ENCODE results near the gene PFDN2. TPM values are rescaled to one million over a fixed set of nuclear protein-coding genes. Genes with fewer than 3 reads are reported as not detected.

Gene PFDN2
- total and polyA plus RNA-seq, 8 donors, result 42.5 to 57.0 (median 51.8) TPM

- TF ChIP-seq CTCF (IDR thresholded peaks at IDR 0.05), result no peak
- DNase-seq (no peak), ATAC-seq (no peak)
- Histone ChIP-seq H3K36me3 (no peaks in the 10 kb centered on the region), H3K27me3 (no peaks in the 10 kb centered on the region), H3K4me1 (peaks cover 3 to 32% of the 10 kb centered on the region in 2 donors), H3K9me3 (no peaks in the 10 kb centered on the region), H3K4me3 (no peak overlapping the region), H3K27ac (peak overlapping the region in 1 of 2 donors; percentile 24)
- intact Hi-C loops (cut with DNase I), result no loop called here
These were observed 20.6 kb upstream of the PFDN2 start for GRCh38 chr1:161138431-161138830.

- intact Hi-C loops (cut with DNase I), result no loop called here
- no peak for DNase-seq
These were observed 20.0 kb upstream of the PFDN2 start for GRCh38 chr1:161137881-161138280.

GRCh38 chr1:161133220-161133740 is 15.4 kb upstream of the PFDN2 start:
- Histone ChIP-seq H3K4me3 (peak overlapping the region; percentile 58 to 68), H3K27ac (peak overlapping the region; percentile 95 to 97), H3K9me3 (no peaks in the 10 kb centered on the region), H3K4me1 (peaks cover 8 to 64% of the 10 kb centered on the region in 2 donors), H3K36me3 (peaks cover 0 to 12% of the 10 kb centered on the region in 2 donors), H3K27me3 (no peaks in the 10 kb centered on the region)
- ATAC-seq (no peak), DNase-seq (no peak)
- intact Hi-C loops (cut with DNase I), result no loop called here
- no peak for TF ChIP-seq CTCF (IDR thresholded peaks at IDR 0.05)

More at GRCh38 chr1:161137881-161138280, 20.0 kb upstream of the PFDN2 start:
- Histone ChIP-seq H3K27ac (no peak overlapping the region), H3K4me3 (no peak overlapping the region), H3K9me3 (no peaks in the 10 kb centered on the region), H3K4me1 (peaks cover 3 to 34% of the 10 kb centered on the region in 2 donors), H3K27me3 (no peaks in the 10 kb centered on the region), H3K36me3 (no peaks in the 10 kb centered on the region)
- no peak for ATAC-seq
- TF ChIP-seq CTCF (IDR thresholded peaks at IDR 0.05), result no peak

GRCh38 chr1:161132410-161133219 is 14.8 kb upstream of the PFDN2 start, which contains the start of gene DEDD:
Gene DEDD, minus strand, starts transcription at chr1:161132667. Its CDS starts 8,205 bp downstream, at chr1:161124462.
- Histone ChIP-seq H3K27me3 (no peaks in the 10 kb centered on the region), H3K36me3 (peaks cover 0 to 18% of the 10 kb centered on the region in 2 donors), H3K27ac (peak within 1 kb of the TSS; percentile 95 to 97), H3K4me1 (peaks cover 8 to 64% of the 10 kb centered on the region in 2 donors), H3K9me3 (no peaks in the 10 kb centered on the region), H3K4me3 (peak within 1 kb of the TSS; percentile 58 to 68)
- intact Hi-C loops (cut with DNase I), result no loop called here
- ATAC-seq (peak; percentile 92), DNase-seq (peak; percentile 93 to 97 (median 95))
- TF ChIP-seq CTCF (IDR thresholded peaks at IDR 0.05), result no peak
